Stimulated activated CD4-positive, alpha-beta T cell treated with anti-CD3 and anti-CD28 coated beads, Interleukin-2, amount 100 ng/mL, for 48 hours (primary cell): Measurements from ENCODE around the gene PDE2A.

ENCODE experiments used
- DNase-seq, 2 donors: peaks; one replicate each; pipeline ENCODE4 v3.0.0-alpha.2; 2020

The PDE2A gene

GRCh38 chr11:72534371-72535193 lies 139.6 kb downstream of the PDE2A start:
- DNase-seq, result no peak

DNA sequence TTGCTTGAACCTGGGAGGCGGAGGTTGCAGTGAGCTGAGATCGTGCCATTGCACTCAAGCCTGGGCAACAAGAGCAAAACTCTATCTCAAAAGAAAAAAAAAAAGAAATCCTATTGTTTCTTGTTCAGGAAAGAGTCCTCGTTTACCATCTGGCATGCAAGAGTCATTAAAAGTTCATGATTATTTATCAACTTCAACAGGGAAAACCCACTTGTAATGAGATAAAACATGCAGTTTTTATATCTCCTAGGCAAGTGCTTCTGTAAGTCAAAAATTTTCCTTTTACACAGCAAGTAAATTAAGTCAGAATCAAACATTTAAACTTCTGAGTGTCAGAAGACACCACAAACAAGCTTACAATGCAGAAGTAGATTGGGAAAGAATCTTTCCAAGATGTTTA lies 145.2 kb downstream of the PDE2A start:
- DNase-seq, result no peak

- no peak for DNase-seq
These were observed 146.1 kb downstream of the PDE2A start for GRCh38 chr11:72528121-72528520.
